SK-N-SH treated with all-trans-retinoic acid at 6 μM for 48 hours (cell line): ENCODE results near the gene TRIM21.

ENCODE experiments used
- ATAC-seq: fragments of 200-7000 bp; cut with Tn5 transposase; 3 replicates; pipeline ENCODE4 v1.9.1; 2020; ENCODE audit warnings: mild to moderate bottlenecking, moderate library complexity
- ARNTL ChIP-seq: fragments of 450-650 bp; formaldehyde crosslinking; IDR thresholded peaks from 2 replicates; pipeline ENCODE4 v1.5.0; 2020; ENCODE audit warnings: low read depth, mild to moderate bottlenecking, moderate library complexity, borderline replicate concordance
- BACH2 ChIP-seq: fragments of 250-450 bp; sonication (Bioruptor Pico); IDR thresholded peaks from 2 replicates; pipeline ENCODE4 v1.9.0; 2021; ENCODE audit warnings: mild to moderate bottlenecking, borderline replicate concordance
- CREB5 ChIP-seq: fragments of 250-450 bp; sonication (Bioruptor Pico); IDR thresholded peaks from 2 replicates; pipeline ENCODE4 v1.5.1; 2020; ENCODE audit warnings: low read depth, mild to moderate bottlenecking, moderate library complexity
- CSDC2 ChIP-seq: fragments of 250-450 bp; sonication (Bioruptor Pico); IDR thresholded peaks from 2 replicates; pipeline ENCODE4 v1.5.0; 2020; ENCODE audit warnings: mild to moderate bottlenecking, moderate library complexity
- CSRNP3 ChIP-seq: fragments of 250-450 bp; sonication (Bioruptor Pico); IDR thresholded peaks from 2 replicates; pipeline ENCODE4 v1.5.1; 2021; ENCODE audit warnings: mild to moderate bottlenecking, moderate library complexity
- ESRRG ChIP-seq: fragments of 250-450 bp; sonication (Bioruptor Pico); IDR thresholded peaks from 2 replicates; pipeline ENCODE4 v1.6.1; 2021; ENCODE audit warnings: mild to moderate bottlenecking
- GLIS3 ChIP-seq: fragments of 250-450 bp; sonication (Bioruptor Pico); IDR thresholded peaks from 2 replicates; pipeline ENCODE4 v1.5.0; 2020; ENCODE audit warnings: mild to moderate bottlenecking, moderate library complexity
- ISL1 ChIP-seq: fragments of 250-450 bp; sonication (Bioruptor Pico); IDR thresholded peaks from 2 replicates; pipeline ENCODE4 v2.1.2; 2022; ENCODE audit warnings: mild to moderate bottlenecking, moderate library complexity
- OSR1 ChIP-seq: fragments of 250-450 bp; sonication (Bioruptor Pico); IDR thresholded peaks from 2 replicates; pipeline ENCODE4 v1.8.0; 2022; ENCODE audit warnings: moderate library complexity, mild to moderate bottlenecking, inconsistent platforms
- POU6F1 ChIP-seq: fragments of 250-450 bp; sonication (Bioruptor Pico); IDR thresholded peaks from 2 replicates; pipeline ENCODE4 v1.8.0; 2021; ENCODE audit warnings: low read depth, mild to moderate bottlenecking, moderate library complexity, borderline replicate concordance
- RARB ChIP-seq: fragments of 250-450 bp; sonication (Bioruptor Pico); IDR thresholded peaks from 2 replicates; pipeline ENCODE4 v1.8.0; 2021; ENCODE audit warnings: mild to moderate bottlenecking, moderate library complexity
- SNAI2 ChIP-seq: fragments of 250-450 bp; sonication (Bioruptor Pico); IDR thresholded peaks from 2 replicates; pipeline ENCODE4 v1.5.0; 2020; ENCODE audit warnings: mild to moderate bottlenecking, moderate library complexity
- TCF4 ChIP-seq: fragments of 250-450 bp; sonication (Bioruptor Pico); IDR thresholded peaks from 2 replicates; pipeline ENCODE4 v1.8.0; 2021; ENCODE audit warnings: mild to moderate bottlenecking, moderate library complexity, borderline replicate concordance
- TOX ChIP-seq: fragments of 250-450 bp; sonication (Bioruptor Pico); IDR thresholded peaks from 2 replicates; pipeline ENCODE4 v1.8.0; 2021; ENCODE audit warnings: mild to moderate bottlenecking, moderate library complexity, borderline replicate concordance
- TSHZ2 ChIP-seq: fragments of 250-450 bp; sonication (Bioruptor Pico); IDR thresholded peaks from 2 replicates; pipeline ENCODE4 v1.5.0; 2020; ENCODE audit warnings: mild to moderate bottlenecking, moderate library complexity
- ZC3H10 ChIP-seq: fragments of 250-450 bp; sonication (Bioruptor Pico); IDR thresholded peaks from 2 replicates; pipeline ENCODE4 v1.5.1; 2021; ENCODE audit warnings: mild to moderate bottlenecking, moderate library complexity
- ZFP3 ChIP-seq: fragments of 250-450 bp; sonication (Bioruptor Pico); IDR thresholded peaks from 2 replicates; pipeline ENCODE4 v1.5.0; 2020; ENCODE audit warnings: mild to moderate bottlenecking, moderate library complexity
- ZFP30 ChIP-seq: fragments of 450-650 bp; formaldehyde crosslinking; IDR thresholded peaks from 2 replicates; pipeline ENCODE4 v1.5.0; 2022; ENCODE audit warnings: mild to moderate bottlenecking, moderate library complexity
- ZNF70 ChIP-seq: fragments of 450-650 bp; formaldehyde crosslinking; IDR thresholded peaks from 2 replicates; pipeline ENCODE4 v1.5.0; 2020; ENCODE audit warnings: mild to moderate bottlenecking, moderate library complexity
- ZNF8 ChIP-seq: fragments of 450-650 bp; formaldehyde crosslinking; IDR thresholded peaks from 2 replicates; pipeline ENCODE4 v1.5.0; 2020; ENCODE audit warnings: mild to moderate bottlenecking, moderate library complexity

Gene TRIM21

GRCh38 chr11:4393209-4393857 is at the start of gene TRIM21:
Gene TRIM21, minus strand, starts transcription at chr11:4393702. Its CDS starts 3,293 bp downstream, at chr11:4390409.
- ATAC-seq, result peak; percentile 100
- TF ChIP-seq ISL1 (no peak), RARB (CRISPR knock-in tag) (no peak), ESRRG (CRISPR knock-in tag) (no peak), BACH2 (CRISPR knock-in tag) (no peak), CREB5 (CRISPR knock-in tag) (no peak), SNAI2 (CRISPR knock-in tag) (no peak), ZNF70 (no peak), CSRNP3 (CRISPR knock-in tag) (no peak), ZFP3 (no peak), ZNF8 (CRISPR knock-in tag) (no peak), OSR1 (CRISPR knock-in tag) (no peak), CSDC2 (no peak), POU6F1 (no peak), ZFP30 (CRISPR knock-in tag) (no peak)

- no peak for ATAC-seq
- TF ChIP-seq ZNF8 (CRISPR knock-in tag), result no peak
- TF ChIP-seq ISL1, result no peak
- no peak for TF ChIP-seq TCF4 (CRISPR knock-in tag)
- TF ChIP-seq CSDC2, result no peak
- no peak for TF ChIP-seq ARNTL
- TF ChIP-seq GLIS3 (CRISPR knock-in tag), result no peak
- no peak for TF ChIP-seq TSHZ2
- no peak for TF ChIP-seq RARB (CRISPR knock-in tag)
These were observed 48.0 kb upstream of the TRIM21 start for GRCh38 chr11:4441515-4441914.

GRCh38 chr11:4436411-4436810 is 42.9 kb upstream of the TRIM21 start:
- TF ChIP-seq TSHZ2 (no peak), TCF4 (CRISPR knock-in tag) (no peak), ZFP3 (no peak), TOX (CRISPR knock-in tag) (no peak), ZNF8 (CRISPR knock-in tag) (no peak), ISL1 (no peak), OSR1 (CRISPR knock-in tag) (no peak), CSRNP3 (CRISPR knock-in tag) (no peak), ZC3H10 (no peak)
- TF ChIP-seq, all 23 proteins: peak for 0
- no peak for ATAC-seq
